ENCODE measurements around the gene KCNF1.
"Not testable (repeated sequence)": the region's sequence is repeated elsewhere in the genome, so short reads cannot be mapped to it uniquely, and the experiment has no call there.

DNA sequence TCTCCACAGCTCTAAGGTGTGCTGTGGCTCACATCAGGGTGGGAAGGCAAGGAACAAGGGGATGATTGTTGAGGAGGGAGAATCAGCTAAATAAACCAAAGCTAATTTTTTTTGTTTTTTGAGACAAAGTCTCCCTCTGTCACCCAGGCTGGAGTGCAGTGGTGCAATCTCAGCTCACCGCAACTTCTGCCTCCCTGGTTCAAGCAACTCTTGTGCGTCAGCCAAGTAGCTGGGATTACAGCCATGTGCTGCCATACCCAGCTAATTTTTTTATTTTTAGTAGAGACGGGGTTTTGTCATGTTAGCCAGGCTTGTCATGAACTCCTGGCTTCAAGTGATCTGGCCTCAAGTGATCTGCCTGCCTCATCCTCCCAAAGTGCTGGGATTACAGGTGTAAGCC lies 46.7 kb downstream of the KCNF1 start:
- not testable (repeated sequence) for TF ChIP-seq POLR2A, POLR2AphosphoS5, EP300 (IDR thresholded peaks at IDR 0.05)
- TF ChIP-seq, protein P1, sequence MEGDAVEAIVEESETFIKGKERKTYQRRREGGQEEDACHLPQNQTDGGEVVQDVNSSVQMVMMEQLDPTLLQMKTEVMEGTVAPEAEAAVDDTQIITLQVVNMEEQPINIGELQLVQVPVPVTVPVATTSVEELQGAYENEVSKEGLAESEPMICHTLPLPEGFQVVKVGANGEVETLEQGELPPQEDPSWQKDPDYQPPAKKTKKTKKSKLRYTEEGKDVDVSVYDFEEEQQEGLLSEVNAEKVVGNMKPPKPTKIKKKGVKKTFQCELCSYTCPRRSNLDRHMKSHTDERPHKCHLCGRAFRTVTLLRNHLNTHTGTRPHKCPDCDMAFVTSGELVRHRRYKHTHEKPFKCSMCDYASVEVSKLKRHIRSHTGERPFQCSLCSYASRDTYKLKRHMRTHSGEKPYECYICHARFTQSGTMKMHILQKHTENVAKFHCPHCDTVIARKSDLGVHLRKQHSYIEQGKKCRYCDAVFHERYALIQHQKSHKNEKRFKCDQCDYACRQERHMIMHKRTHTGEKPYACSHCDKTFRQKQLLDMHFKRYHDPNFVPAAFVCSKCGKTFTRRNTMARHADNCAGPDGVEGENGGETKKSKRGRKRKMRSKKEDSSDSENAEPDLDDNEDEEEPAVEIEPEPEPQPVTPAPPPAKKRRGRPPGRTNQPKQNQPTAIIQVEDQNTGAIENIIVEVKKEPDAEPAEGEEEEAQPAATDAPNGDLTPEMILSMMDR (IDR thresholded peaks at IDR 0.05), result not testable (repeated sequence)
